ENCODE data around the gene EGLN1.

DNA sequence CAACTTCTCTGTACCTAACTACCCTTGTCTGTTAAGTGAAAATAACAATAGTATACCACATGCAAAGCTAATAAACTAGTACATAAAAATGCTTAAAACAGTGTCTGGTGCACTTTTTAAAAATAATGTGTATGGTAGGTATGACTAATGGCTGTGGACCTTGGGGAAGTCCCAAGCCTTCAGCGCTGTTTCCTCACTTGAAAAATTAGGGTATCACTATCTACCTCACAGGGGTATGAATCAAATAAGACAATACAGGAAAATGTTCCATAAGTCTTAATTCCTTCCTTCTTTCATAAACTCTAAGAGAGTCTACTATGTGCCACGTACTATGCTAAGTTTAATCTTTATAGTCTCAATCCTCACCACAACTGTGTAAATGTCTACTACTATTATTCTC lies 32.0 kb downstream of the EGLN1 start:
- TF ChIP-seq, protein P1, sequence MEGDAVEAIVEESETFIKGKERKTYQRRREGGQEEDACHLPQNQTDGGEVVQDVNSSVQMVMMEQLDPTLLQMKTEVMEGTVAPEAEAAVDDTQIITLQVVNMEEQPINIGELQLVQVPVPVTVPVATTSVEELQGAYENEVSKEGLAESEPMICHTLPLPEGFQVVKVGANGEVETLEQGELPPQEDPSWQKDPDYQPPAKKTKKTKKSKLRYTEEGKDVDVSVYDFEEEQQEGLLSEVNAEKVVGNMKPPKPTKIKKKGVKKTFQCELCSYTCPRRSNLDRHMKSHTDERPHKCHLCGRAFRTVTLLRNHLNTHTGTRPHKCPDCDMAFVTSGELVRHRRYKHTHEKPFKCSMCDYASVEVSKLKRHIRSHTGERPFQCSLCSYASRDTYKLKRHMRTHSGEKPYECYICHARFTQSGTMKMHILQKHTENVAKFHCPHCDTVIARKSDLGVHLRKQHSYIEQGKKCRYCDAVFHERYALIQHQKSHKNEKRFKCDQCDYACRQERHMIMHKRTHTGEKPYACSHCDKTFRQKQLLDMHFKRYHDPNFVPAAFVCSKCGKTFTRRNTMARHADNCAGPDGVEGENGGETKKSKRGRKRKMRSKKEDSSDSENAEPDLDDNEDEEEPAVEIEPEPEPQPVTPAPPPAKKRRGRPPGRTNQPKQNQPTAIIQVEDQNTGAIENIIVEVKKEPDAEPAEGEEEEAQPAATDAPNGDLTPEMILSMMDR (IDR thresholded peaks at IDR 0.05), result no peak
- no peak for TF ChIP-seq POLR2A (IDR thresholded peaks at IDR 0.05)

Data from tibial nerve (tissue), 3 donors.